Activated effector memory CD4-positive, alpha-beta T cell treated with anti-CD3 and anti-CD28 coated beads, Interleukin-2, amount 50 U/mL, for 16 hours (primary cell): Measurements from ENCODE around the gene FAT4.

Experiments
- DNase-seq: peaks from one replicate; pipeline ENCODE4 v3.0.0-alpha.2; 2020

FAT4 gene

DNA sequence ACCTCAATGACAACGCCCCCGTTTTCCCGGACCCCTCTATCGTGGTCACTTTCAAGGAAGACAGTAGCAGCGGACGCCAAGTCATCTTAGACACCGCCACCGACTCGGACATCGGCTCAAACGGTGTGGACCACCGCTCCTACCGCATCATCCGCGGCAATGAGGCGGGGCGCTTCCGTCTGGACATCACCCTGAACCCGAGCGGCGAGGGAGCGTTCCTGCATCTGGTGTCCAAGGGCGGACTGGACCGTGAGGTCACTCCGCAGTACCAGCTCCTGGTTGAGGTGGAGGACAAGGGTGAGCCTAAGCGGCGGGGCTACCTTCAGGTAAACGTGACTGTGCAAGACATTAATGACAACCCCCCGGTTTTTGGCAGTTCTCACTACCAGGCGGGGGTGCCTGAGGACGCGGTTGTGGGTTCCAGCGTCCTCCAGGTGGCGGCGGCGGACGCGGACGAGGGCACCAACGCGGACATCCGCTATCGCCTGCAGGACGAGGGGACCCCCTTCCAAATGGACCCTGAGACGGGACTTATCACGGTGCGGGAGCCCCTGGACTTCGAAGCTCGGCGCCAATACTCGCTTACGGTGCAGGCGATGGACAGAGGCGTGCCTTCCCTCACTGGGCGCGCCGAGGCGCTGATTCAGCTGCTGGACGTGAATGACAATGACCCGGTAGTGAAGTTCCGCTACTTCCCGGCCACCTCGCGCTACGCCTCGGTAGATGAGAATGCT is 2.2 kb downstream of the FAT4 start:
- DNase-seq: no peak

DNA sequence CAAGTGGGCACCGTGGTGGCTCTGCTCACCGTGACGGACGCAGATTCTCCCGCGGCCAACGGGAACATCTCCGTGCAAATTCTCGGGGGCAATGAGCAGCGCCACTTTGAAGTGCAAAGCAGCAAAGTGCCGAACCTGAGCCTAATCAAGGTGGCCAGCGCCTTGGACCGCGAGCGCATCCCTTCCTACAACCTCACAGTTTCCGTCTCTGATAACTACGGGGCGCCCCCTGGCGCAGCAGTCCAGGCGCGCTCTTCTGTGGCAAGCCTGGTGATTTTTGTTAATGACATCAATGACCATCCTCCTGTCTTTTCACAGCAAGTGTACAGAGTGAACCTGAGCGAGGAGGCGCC is 2.7 kb downstream of the FAT4 start:
- DNase-seq: no peak

DNA sequence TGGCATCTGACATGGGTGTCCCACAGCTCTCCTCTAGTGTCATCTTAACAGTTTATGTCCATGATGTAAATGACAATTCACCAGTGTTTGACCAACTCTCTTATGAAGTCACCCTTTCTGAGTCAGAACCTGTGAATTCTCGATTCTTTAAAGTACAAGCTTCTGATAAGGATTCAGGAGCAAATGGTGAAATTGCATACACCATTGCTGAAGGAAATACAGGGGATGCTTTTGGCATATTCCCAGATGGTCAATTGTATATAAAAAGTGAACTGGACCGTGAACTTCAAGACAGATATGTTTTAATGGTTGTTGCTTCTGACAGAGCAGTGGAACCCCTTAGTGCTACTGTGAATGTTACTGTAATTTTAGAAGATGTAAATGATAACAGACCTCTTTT is 4.6 kb downstream of the FAT4 start:
- no peak for DNase-seq

DNA sequence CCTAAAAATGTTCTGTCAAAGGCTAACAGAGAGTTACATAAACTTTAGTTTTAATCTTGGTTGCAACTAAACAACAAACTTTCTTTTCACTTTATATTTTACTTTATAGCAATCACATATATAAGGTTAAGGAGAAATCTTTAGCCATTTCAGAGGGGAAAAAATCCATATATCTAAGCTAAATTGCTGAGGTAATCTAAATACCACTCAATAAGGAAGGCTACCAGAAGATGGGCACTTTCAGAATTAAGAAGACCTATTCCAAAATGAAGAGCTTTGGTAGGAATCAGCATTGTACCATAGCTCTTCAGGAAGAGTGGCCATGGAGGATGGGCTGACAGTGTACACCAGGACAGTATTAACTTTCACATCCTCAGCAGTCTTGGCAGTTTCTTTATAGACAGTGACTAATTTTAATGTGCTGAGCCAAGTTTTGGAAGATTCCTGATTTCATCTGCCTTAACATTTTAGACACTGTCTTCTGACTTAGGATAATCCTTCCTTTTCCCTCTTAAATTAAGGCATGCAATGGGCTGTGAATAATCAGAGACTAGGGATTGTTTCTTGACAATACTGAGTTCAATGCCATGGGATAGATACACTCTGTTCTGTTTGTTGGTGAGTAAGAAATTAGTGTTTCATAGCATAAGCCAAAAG is 7.1 kb downstream of the FAT4 start:
- DNase-seq: no peak

DNA sequence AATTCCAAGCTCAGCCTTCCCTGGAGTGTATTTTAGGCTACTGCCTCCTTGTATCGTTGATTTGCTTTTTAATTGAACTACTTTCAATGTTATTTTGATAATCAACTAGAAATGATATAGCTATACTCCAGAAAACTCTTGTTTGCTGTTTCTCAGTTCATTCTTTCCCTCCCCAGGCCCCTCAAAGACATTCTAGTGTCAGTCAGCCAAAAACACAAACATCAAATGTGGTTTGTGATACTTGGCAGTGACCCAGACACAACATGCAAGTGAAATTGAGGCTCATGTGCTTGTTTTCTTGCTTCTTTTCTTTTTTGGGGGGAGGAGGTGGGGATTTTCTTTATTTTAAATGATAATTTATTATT is 7.6 kb downstream of the FAT4 start:
- no peak for DNase-seq

DNA sequence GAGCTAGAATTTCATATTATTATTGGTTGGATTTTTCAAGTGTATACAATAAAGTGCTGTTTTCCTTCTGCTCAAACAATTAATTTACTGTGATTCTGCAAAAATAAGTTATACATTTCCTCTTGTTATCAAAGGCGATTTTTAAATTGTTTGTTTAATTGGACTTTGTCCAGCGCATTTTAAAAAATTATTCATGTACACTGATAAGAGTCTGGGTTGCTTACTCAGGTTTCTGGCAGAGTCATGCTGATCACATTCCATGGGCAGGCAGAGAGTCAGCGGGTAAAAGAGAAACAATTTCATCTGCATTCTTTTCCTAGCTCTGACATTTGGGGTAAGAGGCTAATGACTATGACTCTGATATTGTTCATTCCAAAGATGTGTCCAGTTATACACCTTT is 8.9 kb downstream of the FAT4 start:
- DNase-seq: no peak

DNA sequence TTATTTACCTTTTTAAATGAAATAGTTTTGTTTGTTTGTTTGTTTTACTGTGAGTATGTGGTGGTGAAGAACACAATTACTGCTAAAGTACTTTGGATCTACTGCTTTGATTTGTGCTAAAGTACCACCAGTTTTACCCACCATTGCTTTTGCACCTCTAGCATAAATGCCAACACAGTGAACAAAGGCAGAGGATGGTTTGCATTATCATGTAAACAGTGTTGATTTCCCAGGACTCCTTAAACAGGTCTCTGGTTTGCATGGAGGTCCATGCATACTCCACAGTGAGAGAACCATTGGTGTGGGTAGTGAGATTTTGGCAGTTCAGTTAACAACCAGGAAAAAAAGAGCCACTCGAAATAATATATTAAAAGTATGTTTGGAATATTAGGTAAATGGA is 11.0 kb downstream of the FAT4 start:
- DNase-seq: no peak

DNA sequence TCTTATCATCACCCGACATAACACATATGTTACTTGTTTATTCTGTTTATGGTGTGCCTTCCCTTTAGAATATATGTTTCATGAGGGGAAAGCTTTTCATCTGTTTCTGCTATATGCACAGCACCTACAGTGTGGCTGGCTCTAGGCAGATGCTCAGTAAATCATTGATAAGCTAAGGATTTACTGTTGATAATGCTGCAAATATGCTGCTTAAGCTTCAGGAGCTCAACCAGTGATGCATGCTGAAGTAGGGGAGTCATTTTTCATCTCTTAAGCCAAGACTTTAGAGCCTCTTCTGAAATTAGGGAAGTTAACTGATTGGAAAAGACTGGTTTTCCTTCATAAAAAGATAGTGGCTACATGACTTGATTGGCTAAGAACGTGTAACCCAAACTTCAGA is 16.4 kb downstream of the FAT4 start:
- no peak for DNase-seq

DNA sequence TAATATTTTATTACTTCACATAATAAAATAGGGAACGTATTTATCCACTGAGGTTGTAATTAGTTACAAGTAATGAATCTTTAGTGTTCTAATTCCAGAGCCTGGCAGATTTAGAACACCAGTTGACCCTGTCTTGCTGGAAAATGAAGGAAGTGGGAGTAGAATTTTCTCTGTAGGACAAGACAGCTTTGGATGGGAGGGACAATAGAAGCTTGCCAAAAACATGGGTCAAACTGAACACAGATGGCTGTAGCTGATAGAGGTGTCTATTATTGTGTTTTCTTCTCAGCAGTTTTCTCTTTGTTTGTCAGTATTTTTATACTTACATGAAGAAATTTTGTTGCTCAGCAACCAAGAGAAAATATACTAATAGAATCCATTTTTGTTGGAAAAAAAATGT is 20.2 kb downstream of the FAT4 start:
- DNase-seq: no peak

DNA sequence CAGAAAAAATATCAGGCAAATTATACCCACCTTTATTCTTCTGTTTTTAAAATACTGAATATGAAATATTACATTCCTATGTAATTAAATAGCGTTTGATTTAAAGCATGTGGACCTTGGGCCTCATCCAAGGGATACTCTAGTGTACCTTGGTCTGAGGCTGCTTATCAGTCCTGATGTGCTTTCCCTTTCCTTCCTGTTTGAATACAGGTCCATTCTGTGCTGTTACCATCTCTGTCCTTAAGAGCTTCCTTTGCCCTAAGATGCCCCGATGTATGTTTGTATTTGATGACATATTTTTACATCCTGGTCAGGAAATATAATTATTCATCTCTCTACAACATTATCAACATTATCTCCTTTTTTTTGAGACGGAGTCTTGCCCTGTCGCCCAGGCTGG is 24.1 kb downstream of the FAT4 start:
- DNase-seq: no peak

DNA sequence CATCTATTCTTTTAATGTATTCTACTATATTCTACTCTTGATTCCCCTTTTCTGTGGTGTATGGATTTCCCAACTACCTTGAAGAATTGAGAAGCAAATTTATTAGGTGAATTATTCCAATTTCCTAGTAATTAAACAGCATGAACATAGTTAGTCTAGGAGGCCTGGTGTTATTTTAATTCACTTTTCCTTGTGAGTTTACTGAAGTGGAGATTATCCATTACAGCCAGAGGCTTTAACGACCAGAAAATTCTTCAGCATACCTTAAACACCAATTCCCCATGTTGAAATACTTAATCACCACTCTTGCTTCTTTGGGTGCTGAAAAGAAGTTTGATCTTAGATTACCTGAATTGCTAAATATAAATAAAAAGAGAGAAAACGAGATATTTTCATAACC is 29.4 kb downstream of the FAT4 start:
- DNase-seq: no peak

DNA sequence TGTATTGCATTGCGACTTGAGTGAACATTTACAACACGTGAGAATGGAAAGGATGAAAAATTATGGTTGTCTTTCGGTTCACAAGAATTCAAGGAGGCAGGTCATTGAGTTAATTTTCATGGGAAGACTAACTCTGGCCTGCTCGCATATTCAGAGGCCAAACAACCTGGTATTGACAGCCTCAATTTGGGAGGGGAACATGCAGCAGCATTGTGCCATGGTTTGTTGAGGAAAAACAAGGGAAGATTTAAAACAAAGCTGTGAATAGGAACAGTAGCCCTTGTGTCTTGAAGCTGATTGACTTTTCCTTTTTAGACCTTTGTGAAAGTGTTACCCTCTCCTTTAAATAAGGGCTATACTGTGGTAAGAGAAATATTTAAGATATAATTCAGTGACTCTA is 31.9 kb downstream of the FAT4 start:
- DNase-seq: no peak

DNA sequence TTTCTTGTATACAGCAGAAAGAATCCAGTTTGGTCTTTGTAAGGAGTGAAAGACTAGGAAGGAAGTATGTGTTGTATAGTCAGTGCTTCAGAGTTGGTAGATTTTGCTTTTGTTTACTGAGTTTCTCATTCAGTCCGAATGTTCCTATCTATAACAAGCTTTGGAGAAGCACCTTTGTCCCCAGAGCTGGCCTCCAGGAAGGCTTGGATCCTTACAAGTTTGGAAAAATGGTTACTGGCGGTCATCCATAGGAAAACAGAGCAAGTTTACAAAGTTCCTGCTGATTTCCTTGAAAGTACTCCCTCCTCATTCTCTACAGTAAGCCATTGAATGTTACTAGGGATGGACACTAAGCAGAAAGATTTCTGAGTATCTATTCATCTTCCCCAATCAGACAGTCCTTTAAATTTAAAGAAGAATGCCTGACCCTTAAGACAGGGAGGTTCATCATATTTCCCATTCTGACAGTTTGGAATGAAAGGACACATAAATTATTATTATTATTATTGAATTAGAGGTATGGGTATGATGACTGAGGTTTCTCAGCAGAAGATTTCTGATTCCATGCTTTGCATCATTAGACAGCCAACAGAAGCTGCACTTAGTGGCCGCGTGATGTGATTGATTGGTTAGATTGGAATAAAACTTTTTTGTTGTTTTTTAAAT is 35.8 kb downstream of the FAT4 start:
- DNase-seq: no peak

DNA sequence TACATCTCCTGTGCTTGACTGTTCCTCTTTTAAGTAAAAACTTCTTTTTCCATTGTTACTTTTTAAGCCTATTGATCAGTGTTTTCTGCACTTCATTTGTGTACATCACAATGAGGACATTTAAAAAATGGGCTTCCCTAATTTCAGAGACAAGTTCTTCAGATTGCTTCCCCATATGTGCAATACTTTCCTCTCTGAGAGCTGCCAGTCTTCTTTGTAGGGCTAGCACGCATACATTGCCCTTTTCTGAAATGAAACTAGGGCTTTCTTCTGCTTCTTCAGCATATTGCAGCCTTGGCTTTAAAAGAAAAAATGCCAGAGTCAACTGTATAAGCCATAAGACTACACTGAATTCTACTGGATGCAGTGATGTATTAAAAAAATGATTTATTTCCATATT is 37.8 kb downstream of the FAT4 start:
- no peak for DNase-seq

DNA sequence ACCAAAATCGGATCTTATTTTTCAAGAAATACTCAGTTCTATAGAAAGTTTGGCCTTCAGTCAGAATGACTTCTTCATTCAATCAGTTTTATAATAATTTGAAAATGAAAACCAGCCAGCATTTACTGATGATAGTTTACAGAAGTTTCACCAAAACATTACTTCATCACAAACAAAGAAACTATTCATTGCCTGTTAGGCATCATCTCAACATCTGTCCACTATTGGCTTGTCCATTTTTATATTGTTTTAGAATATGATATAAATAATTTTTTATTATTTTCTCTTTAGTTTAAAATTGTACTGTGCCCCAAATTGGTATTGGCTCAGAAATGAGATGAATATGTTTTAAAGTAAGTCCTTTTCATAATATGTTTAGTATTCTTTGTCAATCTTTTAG is 38.4 kb downstream of the FAT4 start:
- DNase-seq: no peak

DNA sequence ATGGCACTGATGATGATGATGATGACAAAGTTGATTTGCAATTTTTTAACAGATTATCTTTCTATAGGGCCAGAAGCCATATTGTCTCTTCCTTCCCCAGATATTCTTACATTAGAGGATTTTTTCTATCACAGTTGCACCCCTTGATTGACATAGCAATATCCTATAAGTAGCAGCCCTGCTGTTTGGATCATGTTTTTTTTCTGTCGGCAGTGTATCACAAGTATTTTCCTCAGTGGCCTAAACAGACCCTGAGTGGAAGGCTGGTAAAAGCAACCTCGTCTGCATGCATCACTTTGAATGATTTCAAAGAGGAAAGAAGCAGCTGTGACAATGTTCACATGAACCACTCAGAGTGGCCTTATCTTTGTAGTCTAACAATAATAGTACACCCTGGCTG is 41.0 kb downstream of the FAT4 start:
- DNase-seq: no peak

DNA sequence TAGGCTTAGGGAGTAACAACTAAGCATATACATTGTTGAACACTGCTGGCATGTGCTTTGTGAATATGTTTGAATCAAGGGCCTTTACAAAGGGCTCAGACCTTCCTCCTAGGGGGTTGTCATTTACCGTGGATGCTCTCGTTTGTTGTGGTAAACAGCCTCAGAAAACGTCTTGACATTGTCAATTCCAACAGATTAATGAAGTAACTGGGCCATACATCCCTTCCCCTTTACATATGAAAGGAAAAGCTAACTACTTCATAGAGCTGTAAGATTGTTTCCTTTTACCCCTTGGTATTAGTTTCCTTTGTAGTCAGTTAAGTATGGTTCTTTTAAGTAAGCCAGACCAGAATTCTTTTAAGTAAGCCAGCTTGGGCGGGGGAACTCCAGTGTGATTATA is 42.9 kb downstream of the FAT4 start:
- no peak for DNase-seq

DNA sequence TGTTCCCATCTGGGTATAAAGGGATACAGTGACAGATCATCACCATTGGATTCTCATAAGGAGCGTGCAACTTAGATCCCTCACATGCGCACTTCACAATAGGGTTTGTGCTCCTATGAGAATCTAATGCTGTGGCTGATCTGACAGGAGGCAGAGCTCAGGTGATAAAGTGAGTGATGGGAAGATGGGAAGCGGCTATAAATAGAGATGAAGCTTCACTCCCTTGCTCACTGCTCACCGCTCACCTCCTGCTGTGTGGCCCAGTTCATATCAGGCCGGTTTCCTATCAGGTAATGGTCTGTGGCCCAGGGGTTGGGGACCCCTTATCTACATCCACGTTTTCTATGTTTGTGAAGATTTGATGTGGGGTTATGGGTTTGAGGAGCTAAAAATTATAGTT is 43.7 kb downstream of the FAT4 start:
- DNase-seq: no peak

DNA sequence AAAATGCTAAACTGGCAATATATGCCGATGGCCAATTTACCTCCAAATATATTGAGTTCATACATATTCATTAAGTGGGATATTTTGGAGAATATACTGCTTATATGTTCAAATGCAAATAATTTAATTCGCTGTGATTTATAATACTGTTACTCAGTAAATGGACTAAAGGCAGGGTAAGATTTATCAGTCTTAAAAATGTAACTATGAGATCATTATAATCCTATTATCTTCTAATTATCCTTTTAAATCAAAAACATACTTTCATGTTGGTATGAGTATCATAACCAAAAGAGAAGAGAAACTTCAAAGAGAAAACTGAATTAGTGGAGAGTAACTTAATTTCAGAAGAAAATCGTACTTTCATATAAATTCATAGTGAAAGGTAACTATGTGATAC is 44.6 kb downstream of the FAT4 start:
- no peak for DNase-seq

DNA sequence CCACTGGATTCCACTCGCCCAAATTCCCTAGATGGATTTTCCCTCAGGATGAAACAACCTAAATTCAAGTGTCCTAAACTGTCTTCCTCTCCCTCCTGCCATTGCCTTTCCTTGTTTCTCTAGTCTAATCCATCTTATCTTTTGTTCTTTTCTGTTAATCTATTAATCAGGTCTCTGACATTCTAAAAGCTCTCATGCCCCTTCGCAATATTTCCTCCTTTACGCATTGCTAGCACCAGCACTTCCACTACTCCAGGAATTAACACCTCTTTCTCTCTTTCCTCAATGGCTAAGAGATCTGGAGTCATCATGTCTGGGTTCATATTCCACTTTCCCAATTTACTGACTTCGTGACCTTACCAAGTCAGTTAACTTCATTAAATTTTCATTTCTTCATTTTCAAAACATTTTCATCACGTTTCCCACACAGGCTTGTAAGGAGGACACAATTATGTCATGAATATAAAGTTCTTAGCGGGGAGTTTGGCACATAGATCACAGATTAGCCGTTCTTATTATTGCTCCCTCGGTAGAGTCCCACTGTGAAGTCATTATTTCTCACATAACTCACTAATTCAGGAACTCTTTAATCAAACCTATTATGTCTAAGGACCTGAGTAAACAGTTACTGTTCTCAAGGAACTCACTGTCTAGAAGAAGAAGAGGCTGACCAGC is 45.3 kb downstream of the FAT4 start:
- no peak for DNase-seq

DNA sequence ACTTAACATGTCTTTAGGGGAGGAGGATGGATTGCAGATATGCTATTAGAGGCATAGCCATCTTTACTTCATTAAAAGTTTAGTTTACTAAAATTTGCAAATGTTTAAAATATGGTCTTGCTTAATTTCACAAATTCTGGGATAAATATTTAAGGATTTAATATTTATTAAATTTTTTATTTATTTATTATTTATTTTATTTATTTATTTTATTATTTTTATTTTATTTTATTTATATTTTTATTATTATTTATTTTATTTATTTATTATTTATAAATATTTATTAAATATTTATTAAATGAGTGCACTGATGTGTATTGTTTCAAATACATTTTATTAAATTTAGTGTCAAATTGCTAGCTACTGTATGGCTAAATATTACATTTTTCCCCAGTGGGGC is 46.0 kb downstream of the FAT4 start:
- DNase-seq: no peak
